DOHH2 (cell line): ENCODE results near the gene MAPK8.

Experiments used
- H3F3A ChIP-seq: fragments of 200-600 bp; sonication (generic), shearing (Covaris generic); 2 replicates; pipeline ENCODE4 v1.6.0; 2016; ENCODE audit warnings: antibody characterized with exemption, mild to moderate bottlenecking; ENCODE audit not compliant: control insufficient read depth, insufficient read depth
- H3K27ac ChIP-seq: fragments of 200-600 bp; sonication (generic); 2 replicates; pipeline ENCODE4 v1.5.1; 2014; ENCODE audit warnings: low read depth, mild to moderate bottlenecking, low read length, moderate library complexity
- H3K27me3 ChIP-seq: fragments of 200-600 bp; sonication (generic); 2 replicates; pipeline ENCODE4 v1.6.1; 2014; ENCODE audit warnings: mild to moderate bottlenecking, low read length, mixed read lengths; ENCODE audit not compliant: control insufficient read depth
- H3K36me3 ChIP-seq: fragments of 200-600 bp; sonication (generic); 2 replicates; pipeline ENCODE4 v1.6.1; 2014; ENCODE audit warnings: mild to moderate bottlenecking, low read length, moderate library complexity, mixed read lengths; ENCODE audit not compliant: control insufficient read depth
- H3K4me1 ChIP-seq: fragments of 200-600 bp; sonication (generic); 2 replicates; pipeline ENCODE4 v1.6.1; 2014; ENCODE audit warnings: mild to moderate bottlenecking, low read length, mixed read lengths; ENCODE audit not compliant: control insufficient read depth
- H3K4me2 ChIP-seq: fragments of 200-600 bp; sonication (generic); 2 replicates; pipeline ENCODE4 v1.6.0; 2014; ENCODE audit warnings: mild to moderate bottlenecking, low read length, moderate library complexity
- H3K4me3 ChIP-seq: fragments of 200-600 bp; sonication (generic); 2 replicates; pipeline ENCODE4 v1.5.1; 2014; ENCODE audit warnings: mild to moderate bottlenecking, low read length, mixed read lengths
- H3K79me2 ChIP-seq: fragments of 200-600 bp; sonication (generic); 2 replicates; pipeline ENCODE4 v1.6.1; 2014; ENCODE audit warnings: mild to moderate bottlenecking, low read length, mixed read lengths; ENCODE audit not compliant: control insufficient read depth
- H3K9me2 ChIP-seq: fragments of 200-600 bp; sonication (generic); replicated peaks from 2 replicates; pipeline ENCODE4 v1.6.1; 2014; ENCODE audit warnings: mild to moderate bottlenecking, low read length, mixed read lengths; ENCODE audit not compliant: control insufficient read depth
- H3K9me3 ChIP-seq: fragments of 200-600 bp; sonication (generic); 2 replicates; pipeline ENCODE4 v1.6.1; 2014; ENCODE audit warnings: antibody characterized with exemption, low read length, mixed read lengths; ENCODE audit not compliant: control insufficient read depth, insufficient read depth
- H4K20me1 ChIP-seq: fragments of 200-600 bp; sonication (generic); 2 replicates; pipeline ENCODE4 v1.6.0; 2014; ENCODE audit warnings: low read depth, mild to moderate bottlenecking, antibody characterized with exemption, low read length, moderate library complexity; ENCODE audit not compliant: control insufficient read depth, insufficient read depth
- CTCF ChIP-seq: fragments of 200-600 bp; sonication (generic); IDR thresholded peaks from one replicate; pipeline ENCODE4 v1.5.1; 2014; ENCODE audit warnings: antibody characterized with exemption, mild to moderate bottlenecking, low read depth, low read length; ENCODE audit not compliant: poor library complexity, severe bottlenecking
- EZH2phosphoT487 ChIP-seq: fragments of 200-600 bp; sonication (generic); IDR thresholded peaks from 2 replicates; pipeline ENCODE4 v1.6.1; 2017; ENCODE audit warnings: borderline replicate concordance, mild to moderate bottlenecking, antibody characterized with exemption, low read length, moderate library complexity, mixed read lengths

The MAPK8 gene

GRCh38 chr10:48461623-48462481 is 155.4 kb downstream of the MAPK8 start:
- Histone ChIP-seq H3K27me3 (no peaks in the 10 kb centered on the region), H3K27ac (no peak overlapping the region), H3K79me2 (no peaks in the 10 kb centered on the region), H3F3A (no peaks in the 10 kb centered on the region), H3K4me1 (no peaks in the 10 kb centered on the region), H3K9me2 (no peaks in the 10 kb centered on the region), H3K9me3 (no peaks in the 10 kb centered on the region), H3K36me3 (no peaks in the 10 kb centered on the region), H4K20me1 (no peaks in the 10 kb centered on the region), H3K4me2 (no peak overlapping the region), H3K4me3 (no peak overlapping the region)
- TF ChIP-seq CTCF (no peak), EZH2phosphoT487 (no peak)

GRCh38 chr10:48462482-48463020 is 156.1 kb downstream of the MAPK8 start:
- no peak for TF ChIP-seq EZH2phosphoT487
- no peak overlapping the region for H3K27ac ChIP-seq
- no peaks in the 10 kb centered on the region for H3F3A ChIP-seq
- no peaks in the 10 kb centered on the region for H3K36me3 ChIP-seq
- H3K4me2 ChIP-seq, result no peak overlapping the region
- H4K20me1 ChIP-seq, result no peaks in the 10 kb centered on the region
- no peaks in the 10 kb centered on the region for H3K27me3 ChIP-seq
- H3K4me3 ChIP-seq, result no peak overlapping the region
- H3K79me2 ChIP-seq, result no peaks in the 10 kb centered on the region
- no peaks in the 10 kb centered on the region for H3K9me3 ChIP-seq
- no peaks in the 10 kb centered on the region for H3K4me1 ChIP-seq
- no peaks in the 10 kb centered on the region for H3K9me2 ChIP-seq

- H3K36me3 ChIP-seq, result no peaks in the 10 kb centered on the region
- no peak overlapping the region for H3K4me3 ChIP-seq
- no peaks in the 10 kb centered on the region for H3F3A ChIP-seq
- TF ChIP-seq EZH2phosphoT487 (no peak), CTCF (no peak)
- no peaks in the 10 kb centered on the region for H3K9me2 ChIP-seq
- H3K27ac ChIP-seq, result no peak overlapping the region
- no peaks in the 10 kb centered on the region for H3K4me1 ChIP-seq
- H3K4me2 ChIP-seq, result no peak overlapping the region
- H3K27me3 ChIP-seq, result no peaks in the 10 kb centered on the region
- no peaks in the 10 kb centered on the region for H3K79me2 ChIP-seq
- H4K20me1 ChIP-seq, result no peaks in the 10 kb centered on the region
- H3K9me3 ChIP-seq, result no peaks in the 10 kb centered on the region
Observed at GRCh38 chr10:48463318-48464003, 157.0 kb downstream of the MAPK8 start.
